Activated T-helper 1 cell treated with anti-CD3 and anti-CD28 coated beads, Interleukin-12 subunit alpha, Interleukin-12 subunit beta, Interleukin-2, Interleukin-4 antibody, amounts not matched to agents 30 ng/mL and 10 ng/mL and 1 ng/mL, durations not matched to agents 14 hours and 24 hours and 36 hours (primary cell): ENCODE data around the gene CCL5. TPM values are rescaled to one million over a fixed set of nuclear protein-coding genes. Genes with fewer than 3 reads are reported as not detected.
"Not testable (repeated sequence)": the region's sequence is repeated elsewhere in the genome, so short reads cannot be mapped to it uniquely, and the experiment has no call there.

ENCODE experiments used
- DNase-seq: peaks from one replicate; pipeline ENCODE4 v3.0.0; 2021; ENCODE audit warnings: low spot score
- H3K27ac Mint-ChIP-seq: one replicate; pipeline ENCODE4 v1.8.0; 2021; ENCODE audit warnings: mild to moderate bottlenecking, mixed read lengths
- H3K27me3 Mint-ChIP-seq: one replicate; pipeline ENCODE4 v1.8.0; 2022; ENCODE audit warnings: mild to moderate bottlenecking, moderate library complexity, mixed read lengths; ENCODE audit not compliant: insufficient read depth
- H3K36me3 Mint-ChIP-seq: one replicate; pipeline ENCODE4 v1.8.0; 2021; ENCODE audit warnings: low read depth, mixed read lengths
- H3K4me1 Mint-ChIP-seq: one replicate; pipeline ENCODE4 v1.8.0; 2021; ENCODE audit warnings: low read depth, mixed read lengths
- H3K4me3 Mint-ChIP-seq: one replicate; pipeline ENCODE4 v1.8.0; 2021; ENCODE audit warnings: mild to moderate bottlenecking, moderate library complexity, mixed read lengths
- H3K9me3 Mint-ChIP-seq: one replicate; pipeline ENCODE4 v1.8.0; 2021; ENCODE audit warnings: mixed read lengths
- intact Hi-C: fragments of 100-400 bp; cut with micrococcal nuclease; formaldehyde crosslinking; loops from one replicate; pipeline ENCODE4 v1.15.1; 2024
- total RNA-seq: library from RNA; stranded (reverse); gene quantifications from 2 replicates; pipeline ENCODE4 v1.2.3, GENCODE V29; 2022

Gene CCL5
- total RNA-seq, 1 donor from 2014 or later, result 30.2 TPM

DNA sequence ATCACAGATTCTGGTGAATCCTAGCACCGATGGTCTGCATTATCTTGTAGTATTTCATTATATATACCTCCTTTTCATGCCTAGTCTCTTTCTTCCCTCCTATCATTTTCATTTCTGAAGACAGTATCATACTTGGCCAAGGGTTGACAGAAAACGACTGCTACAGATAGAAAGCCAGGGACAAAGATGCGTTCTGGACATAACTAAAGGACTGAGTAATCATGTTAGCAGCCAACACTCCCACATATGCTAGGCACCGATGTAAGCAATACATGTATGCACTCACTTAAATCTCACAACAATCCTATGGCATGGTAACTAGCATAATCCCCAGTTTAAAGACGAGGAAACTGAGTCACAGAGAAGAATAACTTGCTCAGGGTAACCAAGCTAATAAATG is 27.5 kb upstream of the CCL5 start:
- H3K27me3 Mint-ChIP-seq, result peaks cover 5% of the 10 kb centered on the region
- H3K27ac Mint-ChIP-seq, result no peak overlapping the region
- peaks cover 6% of the 10 kb centered on the region for H3K36me3 Mint-ChIP-seq
- no peak overlapping the region for H3K4me3 Mint-ChIP-seq
- H3K9me3 Mint-ChIP-seq, result no peaks in the 10 kb centered on the region
- no peak for DNase-seq
- H3K4me1 Mint-ChIP-seq, result peaks cover 7% of the 10 kb centered on the region
- intact Hi-C loops, result no loop called here

DNA sequence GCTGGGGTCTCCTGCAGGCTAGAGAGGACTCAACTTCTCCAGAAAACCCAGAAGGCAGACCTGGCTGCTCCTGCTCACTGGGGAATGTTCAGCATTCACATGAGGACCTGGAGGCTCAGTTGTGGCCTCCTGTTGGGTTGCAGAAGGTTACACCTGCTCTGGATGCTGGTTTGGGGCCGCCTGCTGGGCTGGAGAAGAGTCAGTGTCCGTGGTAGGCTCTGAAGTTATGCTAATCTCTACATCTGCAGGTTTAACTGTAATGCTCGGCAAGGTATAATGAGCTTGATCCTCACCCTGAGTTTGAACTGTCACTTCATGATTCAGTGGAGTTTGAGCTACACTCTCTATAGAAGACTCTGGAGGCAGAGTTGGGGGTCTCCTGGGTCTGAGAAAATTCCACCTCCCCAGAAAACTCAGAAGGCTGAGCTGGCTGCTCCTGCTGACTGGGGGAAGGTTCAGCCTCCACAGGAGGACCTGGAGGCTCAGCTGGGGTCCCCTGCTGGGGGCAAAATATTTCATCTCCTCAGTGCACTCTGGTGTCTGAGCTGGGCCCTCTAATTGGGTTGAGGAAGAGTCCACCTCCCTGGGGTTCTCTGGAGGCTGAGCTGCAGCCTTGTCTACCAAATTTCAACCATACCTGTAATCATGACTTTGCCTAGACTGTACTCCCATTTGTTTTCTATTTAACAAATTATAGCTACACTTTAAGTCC is 26.9 kb upstream of the CCL5 start:
- Mint-ChIP-seq H3K27me3 (peaks cover 5% of the 10 kb centered on the region), H3K4me3 (no peak overlapping the region), H3K4me1 (peaks cover 7% of the 10 kb centered on the region), H3K27ac (no peak overlapping the region), H3K36me3 (peaks cover 4% of the 10 kb centered on the region), H3K9me3 (no peaks in the 10 kb centered on the region)
- no peak for DNase-seq
- intact Hi-C loops, result no loop called here

DNA sequence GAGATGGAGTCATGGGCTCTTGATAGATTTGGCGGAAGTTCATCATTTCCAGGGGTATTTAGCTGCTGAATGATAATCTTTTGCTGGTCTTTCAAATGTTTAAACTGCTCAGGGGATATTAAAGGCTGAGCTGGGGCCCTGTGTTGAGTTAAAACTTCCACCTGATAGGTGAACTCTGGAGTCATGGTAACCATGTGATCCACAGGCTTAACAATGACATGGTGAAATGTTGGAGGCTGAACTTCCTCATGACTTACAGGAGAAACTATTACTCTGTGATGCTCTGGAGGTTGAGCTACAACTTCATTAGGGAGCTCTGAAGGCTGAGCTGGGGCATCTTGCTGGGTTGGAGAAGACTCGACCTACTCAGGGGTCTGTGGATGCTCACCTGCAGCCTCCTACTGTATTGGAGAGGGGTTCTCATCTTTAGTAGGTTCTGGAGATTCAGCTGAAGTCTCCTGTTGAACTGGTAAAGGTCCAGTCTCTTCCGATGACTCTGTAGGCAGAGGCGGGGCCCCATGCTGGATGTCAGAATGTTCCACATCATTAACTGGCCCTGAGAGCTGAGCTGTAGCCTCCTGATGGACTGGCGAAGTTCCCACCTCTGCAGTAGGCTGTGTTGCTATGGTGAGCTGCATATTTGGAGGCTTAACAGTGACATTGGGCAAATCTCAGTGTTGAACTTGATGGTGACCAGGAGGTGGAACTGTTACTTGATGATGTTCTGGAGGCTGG is 26.2 kb upstream of the CCL5 start:
- Mint-ChIP-seq H3K4me3 (no peak overlapping the region), H3K27me3 (peaks cover 5% of the 10 kb centered on the region), H3K27ac (no peak overlapping the region), H3K36me3 (peaks cover 3% of the 10 kb centered on the region), H3K4me1 (peaks cover 8% of the 10 kb centered on the region), H3K9me3 (no peaks in the 10 kb centered on the region)
- no peak for DNase-seq
- intact Hi-C loops, result no loop called here

DNA sequence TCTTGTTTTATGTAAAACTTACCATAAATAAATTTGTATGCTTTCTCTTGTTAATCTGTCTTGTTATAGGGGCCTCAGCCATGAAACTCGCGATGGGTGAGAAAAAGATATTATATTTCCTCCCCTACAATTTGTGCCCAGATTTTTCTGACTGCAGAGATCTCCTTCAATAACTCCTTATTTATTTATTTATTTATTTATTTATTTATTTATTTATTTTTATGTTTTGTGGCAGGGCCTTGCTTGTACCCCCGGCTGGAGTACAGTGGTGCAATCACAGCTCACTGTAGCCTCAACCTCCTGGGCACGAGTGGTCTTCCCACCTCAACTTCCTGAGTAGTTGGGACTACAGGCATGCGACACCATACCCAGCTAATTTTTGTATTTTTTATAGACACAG is 23.3 kb upstream of the CCL5 start:
- DNase-seq, result no peak
- H3K27me3 Mint-ChIP-seq, result peaks cover 7% of the 10 kb centered on the region
- H3K27ac Mint-ChIP-seq, result no peak overlapping the region
- intact Hi-C loops, result no loop called here
- no peak overlapping the region for H3K4me3 Mint-ChIP-seq
- no peaks in the 10 kb centered on the region for H3K9me3 Mint-ChIP-seq
- peaks cover 2% of the 10 kb centered on the region for H3K36me3 Mint-ChIP-seq
- H3K4me1 Mint-ChIP-seq, result peaks cover 29% of the 10 kb centered on the region

DNA sequence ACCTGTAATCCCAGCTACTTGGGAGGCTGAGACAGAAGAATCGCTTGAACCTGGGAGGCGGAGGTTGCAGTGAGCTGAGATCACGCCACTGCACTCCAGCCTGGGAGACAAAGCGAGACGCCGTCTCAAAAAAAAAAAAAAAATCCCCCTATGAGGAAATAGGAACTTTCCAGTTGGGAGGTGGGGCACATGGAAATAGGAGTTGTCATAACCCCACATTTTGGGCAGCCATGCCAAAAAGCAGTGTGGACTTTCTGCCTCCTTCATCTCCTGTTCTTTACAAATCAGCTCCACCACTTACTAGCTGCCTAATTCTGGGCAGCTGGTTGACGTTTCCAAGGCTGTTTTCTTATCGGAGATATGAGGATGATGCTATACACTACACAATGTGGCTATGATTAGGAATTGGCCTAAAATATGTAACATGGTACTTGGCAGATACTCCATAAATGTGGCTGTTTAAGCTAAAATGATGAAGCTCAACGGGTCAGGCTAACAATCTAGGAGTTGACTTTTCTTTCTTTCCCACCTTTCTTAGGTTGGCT is 21.5 kb upstream of the CCL5 start:
- intact Hi-C loops, result no loop called here
- Mint-ChIP-seq H3K4me3 (no peak overlapping the region), H3K27me3 (peaks cover 4% of the 10 kb centered on the region), H3K27ac (no peak overlapping the region), H3K36me3 (peaks cover 2% of the 10 kb centered on the region), H3K4me1 (peaks cover 39% of the 10 kb centered on the region), H3K9me3 (no peaks in the 10 kb centered on the region)
- DNase-seq, result no peak

DNA sequence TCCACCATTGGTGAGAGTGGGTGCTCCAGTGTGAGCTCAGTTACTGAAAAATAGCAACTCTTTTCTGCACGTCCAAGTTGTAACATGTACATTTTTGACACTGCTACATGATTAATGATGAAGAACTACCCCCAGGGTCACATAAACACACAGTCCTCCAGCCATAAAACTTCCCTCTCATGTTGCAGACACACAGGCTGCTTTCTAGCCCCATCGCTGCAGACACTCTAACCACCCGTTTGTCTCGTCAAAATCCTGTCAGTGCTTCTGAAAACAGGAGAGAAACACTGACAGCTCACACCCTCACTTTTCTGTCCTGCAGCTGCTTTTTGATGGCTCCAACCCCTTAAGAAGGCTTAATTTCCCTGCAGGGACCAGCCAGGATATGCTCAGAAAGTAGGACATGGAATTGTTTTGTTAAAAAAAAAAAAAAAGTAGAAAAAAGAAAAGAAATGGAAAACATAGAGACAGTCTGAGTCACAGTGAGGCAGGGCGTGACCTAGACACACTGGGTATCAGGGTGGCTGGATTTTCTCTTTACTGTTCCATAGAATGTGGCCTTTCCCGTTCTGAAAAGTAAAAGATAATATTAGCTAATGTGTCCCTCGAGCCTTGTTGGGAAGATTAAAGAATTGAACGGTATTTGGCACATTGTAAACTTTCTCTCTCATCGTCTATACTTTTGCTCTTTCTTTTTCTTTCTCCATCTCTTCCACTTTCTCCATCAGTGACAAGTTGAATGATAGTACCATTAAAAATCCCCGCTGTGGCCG is 20.7 kb upstream of the CCL5 start:
- intact Hi-C loops, result no loop called here
- H3K4me1 Mint-ChIP-seq, result peaks cover 46% of the 10 kb centered on the region
- peaks cover 3% of the 10 kb centered on the region for H3K27me3 Mint-ChIP-seq
- peak overlapping the region; percentile 24 for H3K4me3 Mint-ChIP-seq
- peaks cover 2% of the 10 kb centered on the region for H3K36me3 Mint-ChIP-seq
- peak overlapping the region; percentile 50 for H3K27ac Mint-ChIP-seq
- no peaks in the 10 kb centered on the region for H3K9me3 Mint-ChIP-seq
- no peak for DNase-seq

DNA sequence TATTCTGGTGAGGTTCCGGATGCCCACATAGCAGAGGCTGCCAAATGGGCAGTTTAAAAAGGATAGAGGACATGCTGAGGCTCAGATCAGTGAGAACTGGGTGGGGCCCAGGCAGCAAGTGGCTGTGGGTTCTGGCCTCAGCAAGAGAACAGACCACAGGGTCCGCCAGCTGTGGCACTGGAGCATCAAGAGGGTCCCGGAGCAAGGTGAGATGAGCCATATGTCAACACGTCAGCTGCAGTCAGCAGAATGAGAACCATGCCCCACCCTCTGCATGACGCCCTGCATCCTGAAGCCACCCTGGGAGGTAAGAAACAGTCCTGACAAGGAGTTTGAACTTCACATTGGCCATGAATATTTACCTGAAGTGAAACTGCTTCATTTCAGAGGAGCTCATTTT is 20.1 kb upstream of the CCL5 start:
- H3K4me3 Mint-ChIP-seq, result peak overlapping the region; percentile 9
- H3K36me3 Mint-ChIP-seq, result peaks cover 2% of the 10 kb centered on the region
- no peak for DNase-seq
- peaks cover 52% of the 10 kb centered on the region for H3K4me1 Mint-ChIP-seq
- no peaks in the 10 kb centered on the region for H3K9me3 Mint-ChIP-seq
- no peak overlapping the region for H3K27ac Mint-ChIP-seq
- intact Hi-C loops, result no loop called here
- H3K27me3 Mint-ChIP-seq, result peaks cover 2% of the 10 kb centered on the region

- H3K36me3 Mint-ChIP-seq, result peaks cover 2% of the 10 kb centered on the region
- intact Hi-C loops, result loop anchor here (1.0 to 10.0 kb wide), 3 partner anchors 9 to 1946 kb away; partner anchors contain the start of gene CCL3
- DNase-seq, result no peak
- H3K4me1 Mint-ChIP-seq, result peaks cover 55% of the 10 kb centered on the region
- no peak overlapping the region for H3K4me3 Mint-ChIP-seq
- H3K27me3 Mint-ChIP-seq, result peaks cover 2% of the 10 kb centered on the region
- no peaks in the 10 kb centered on the region for H3K9me3 Mint-ChIP-seq
- H3K27ac Mint-ChIP-seq, result peak overlapping the region; percentile 36
Observed at GRCh38 chr17:35898283-35899070, 18.3 kb upstream of the CCL5 start.

DNA sequence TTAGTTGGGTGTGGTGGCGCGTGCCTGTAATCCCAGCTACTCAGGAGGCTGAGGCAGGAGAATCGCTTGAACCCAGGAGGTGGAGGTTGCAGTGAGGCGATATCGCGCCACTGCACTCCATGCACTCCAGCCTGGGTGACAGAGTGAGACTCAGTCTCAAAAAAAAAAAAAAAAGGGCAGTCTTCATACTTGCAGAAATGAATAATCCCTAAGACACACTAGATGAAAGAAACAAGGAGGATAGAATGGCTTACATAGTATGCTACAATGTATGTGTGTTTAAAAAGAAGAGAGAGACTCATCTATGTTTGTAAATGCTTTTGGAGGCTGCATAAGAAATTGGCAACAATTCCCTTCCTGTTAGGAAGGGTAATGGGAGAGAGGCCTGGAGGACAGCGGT is 17.6 kb upstream of the CCL5 start:
- Mint-ChIP-seq H3K4me3 (peak overlapping the region; percentile 42), H3K27ac (peak overlapping the region; percentile 28), H3K4me1 (peaks cover 62% of the 10 kb centered on the region)
- intact Hi-C loops, result loop anchor here (1.0 to 10.0 kb wide), 5 partner anchors 8 to 1947 kb away; partner anchors contain the start of genes CCL3, CCL5 and RDM1
- not testable (repeated sequence) for H3K36me3 Mint-ChIP-seq, H3K27me3 Mint-ChIP-seq, DNase-seq, H3K9me3 Mint-ChIP-seq

- peak overlapping the region; percentile 27 for H3K4me3 Mint-ChIP-seq
- intact Hi-C loops, result loop anchor here (1.0 to 10.0 kb wide), 5 partner anchors 15 to 1949 kb away; partner anchors contain the start of genes CCL3, CCL5 and RDM1
- H3K27ac Mint-ChIP-seq, result peak overlapping the region; percentile 94
- peaks cover 4% of the 10 kb centered on the region for H3K9me3 Mint-ChIP-seq
- H3K36me3 Mint-ChIP-seq, result peaks cover 2% of the 10 kb centered on the region
- peak; percentile 33 for DNase-seq
- H3K4me1 Mint-ChIP-seq, result peaks cover 72% of the 10 kb centered on the region
- peaks cover 2% of the 10 kb centered on the region for H3K27me3 Mint-ChIP-seq
Observed at GRCh38 chr17:35895636-35896587, 15.8 kb upstream of the CCL5 start.

- Mint-ChIP-seq H3K9me3 (peaks cover 4% of the 10 kb centered on the region), H3K27ac (no peak overlapping the region), H3K4me3 (no peak overlapping the region), H3K36me3 (peaks cover 2% of the 10 kb centered on the region), H3K4me1 (peaks cover 73% of the 10 kb centered on the region), H3K27me3 (no peaks in the 10 kb centered on the region)
- intact Hi-C loops, result loop anchor here (5.0 to 10.0 kb wide), 2 partner anchors 178 to 1951 kb away; no protein-coding TSS in a partner anchor
- DNase-seq, result no peak
Observed at GRCh38 chr17:35894206-35894605, 14.0 kb upstream of the CCL5 start.
